ENCODE results near the gene RABGAP1L. TPM values are rescaled to one million over a fixed set of nuclear protein-coding genes. Genes with fewer than 3 reads are reported as not detected.

Gene RABGAP1L
- total RNA-seq, 2 experiments from 2014 or later: 98.1 to 158 TPM

GRCh38 chr1:174297351-174297750, 138.0 kb downstream of the RABGAP1L start:
- CTCF ChIA-PET (ENCODE audit: unreplicated experiment): no interaction called here
- DNase-seq (ENCODE audit: low spot score): no peak
- BruUV-seq (replicated peaks): no TSS peak

GRCh38 chr1:174301295-174302077, 142.2 kb downstream of the RABGAP1L start:
- Histone ChIP-seq H3K4me3 (ENCODE audit: low read depth, low read length, poor library complexity, severe bottlenecking) (no peak overlapping the region), H3K36me3 (ENCODE audit: insufficient read depth, low read length) (peaks cover 85% of the 10 kb centered on the region), H3K4me1 (ENCODE audit: insufficient read depth, low read length, poor library complexity, severe bottlenecking) (no peaks in the 10 kb centered on the region), H3K79me2 (ENCODE audit: insufficient read depth, low read depth, low read length) (no peaks in the 10 kb centered on the region), H2AFZ (ENCODE audit: low read length) (no peak overlapping the region), H3K9me2 (ENCODE audit: insufficient read depth, low read length) (no peaks in the 10 kb centered on the region), H3K27ac (ENCODE audit: low read depth, low read length, poor library complexity, severe bottlenecking) (no peak overlapping the region), H3K4me2 (ENCODE audit: low read length) (no peak overlapping the region), H3K9me3 (ENCODE audit: low read length) (peaks cover 47% of the 10 kb centered on the region), H4K20me1 (ENCODE audit: insufficient read depth, low read length) (no peaks in the 10 kb centered on the region)
- ChIA-PET CTCF (ENCODE audit: unreplicated experiment) (no interaction called here), POLR2A (interaction anchor here (0.7 kb wide), 1 partner anchor 34 kb away, joined by 3 read pairs; no protein-coding TSS in a partner anchor)
- peak; percentile 35 for DNase-seq (ENCODE audit: low spot score)
- TF ChIP-seq EZH2phosphoT487 (IDR thresholded peaks at IDR 0.05; ENCODE audit: borderline replicate concordance, low read depth, low read length): no peak
- TF ChIP-seq CTCF (conservative IDR thresholded peaks at IDR 0.05; ENCODE audit: low read length): no peak
- intact Hi-C loops (cut with micrococcal nuclease; ENCODE audit: unreplicated experiment): no loop called here
- BruUV-seq (replicated peaks): no TSS peak

More at GRCh38 chr1:174297351-174297750, 138.0 kb downstream of the RABGAP1L start:
- no peak overlapping the region for H2AFZ ChIP-seq (ENCODE audit: low read length)
- H3K36me3 ChIP-seq (ENCODE audit: insufficient read depth, low read length): peaks cover 75% of the 10 kb centered on the region
- no peaks in the 10 kb centered on the region for H3K79me2 ChIP-seq (ENCODE audit: insufficient read depth, low read depth, low read length)
- H3K4me1 ChIP-seq (ENCODE audit: insufficient read depth, low read length, poor library complexity, severe bottlenecking): no peaks in the 10 kb centered on the region
- intact Hi-C loops (cut with micrococcal nuclease; ENCODE audit: unreplicated experiment): no loop called here
- no peaks in the 10 kb centered on the region for H3K9me2 ChIP-seq (ENCODE audit: insufficient read depth, low read length)
- no peak overlapping the region for H3K4me2 ChIP-seq (ENCODE audit: low read length)
- no peak for TF ChIP-seq EZH2phosphoT487 (IDR thresholded peaks at IDR 0.05; ENCODE audit: borderline replicate concordance, low read depth, low read length)
- TF ChIP-seq CTCF (conservative IDR thresholded peaks at IDR 0.05; ENCODE audit: low read length): peak; percentile 42; the same call in 1 of the 2 replicates
- no peaks in the 10 kb centered on the region for H4K20me1 ChIP-seq (ENCODE audit: insufficient read depth, low read length)
- H3K9me3 ChIP-seq (ENCODE audit: low read length): peaks cover 31% of the 10 kb centered on the region
- POLR2A ChIA-PET: no interaction called here
- H3K27ac ChIP-seq (ENCODE audit: low read depth, low read length, poor library complexity, severe bottlenecking): no peak overlapping the region
- H3K4me3 ChIP-seq (ENCODE audit: low read depth, low read length, poor library complexity, severe bottlenecking): no peak overlapping the region

- ChIA-PET POLR2A (interaction anchor here (0.6 kb wide), 2 partner anchors 52 to 670 kb away, joined by 3 to 5 read pairs; no protein-coding TSS in a partner anchor), CTCF (ENCODE audit: unreplicated experiment) (no interaction called here)
- Histone ChIP-seq H3K9me2 (ENCODE audit: insufficient read depth, low read length) (no peaks in the 10 kb centered on the region), H3K9me3 (ENCODE audit: low read length) (peaks cover 64% of the 10 kb centered on the region), H3K27ac (ENCODE audit: low read depth, low read length, poor library complexity, severe bottlenecking) (no peak overlapping the region), H2AFZ (ENCODE audit: low read length) (no peak overlapping the region), H4K20me1 (ENCODE audit: insufficient read depth, low read length) (no peaks in the 10 kb centered on the region), H3K79me2 (ENCODE audit: insufficient read depth, low read depth, low read length) (peaks cover 18% of the 10 kb centered on the region; the same call in 1 of the 2 replicates), H3K4me2 (ENCODE audit: low read length) (no peak overlapping the region), H3K4me1 (ENCODE audit: insufficient read depth, low read length, poor library complexity, severe bottlenecking) (no peaks in the 10 kb centered on the region), H3K4me3 (ENCODE audit: low read depth, low read length, poor library complexity, severe bottlenecking) (no peak overlapping the region), H3K36me3 (ENCODE audit: insufficient read depth, low read length) (peaks cover 90% of the 10 kb centered on the region)
- DNase-seq (ENCODE audit: low spot score): no peak
- BruUV-seq (replicated peaks): no TSS peak
- intact Hi-C loops (cut with micrococcal nuclease; ENCODE audit: unreplicated experiment): no loop called here
- TF ChIP-seq EZH2phosphoT487 (IDR thresholded peaks at IDR 0.05; ENCODE audit: borderline replicate concordance, low read depth, low read length) (no peak), CTCF (conservative IDR thresholded peaks at IDR 0.05; ENCODE audit: low read length) (no peak)
These were observed 149.3 kb downstream of the RABGAP1L start for GRCh38 chr1:174308604-174309003.

Data from OCI-LY7 (cell line).